IPS-15b (cell line): Measurements from ENCODE around the gene DENND1A.

ENCODE experiments used
- H3K27me3 ChIP-seq: one replicate; pipeline ENCODE4 v1.6.1; 2013; ENCODE audit warnings: low read length; ENCODE audit not compliant: control insufficient read depth, insufficient read depth
- H3K36me3 ChIP-seq: one replicate; pipeline ENCODE4 v1.6.1; 2013; ENCODE audit warnings: low read length; ENCODE audit not compliant: control insufficient read depth, insufficient read depth
- H3K4me1 ChIP-seq: one replicate; pipeline ENCODE4 v1.6.1; 2013; ENCODE audit warnings: mild to moderate bottlenecking, low read length; ENCODE audit not compliant: control insufficient read depth, insufficient read depth
- H3K4me3 ChIP-seq: one replicate; pipeline ENCODE4 v1.5.1; 2013; ENCODE audit warnings: low read depth, low read length
- H3K9ac ChIP-seq: one replicate; pipeline ENCODE4 v1.6.1; 2013; ENCODE audit warnings: low read depth, mild to moderate bottlenecking, low read length
- H3K9me3 ChIP-seq: one replicate; pipeline ENCODE4 v1.6.1; 2013; ENCODE audit warnings: mild to moderate bottlenecking, low read length; ENCODE audit not compliant: control insufficient read depth, insufficient read depth

DENND1A gene

GRCh38 chr9:123394291-123395235, 535.4 kb downstream of the DENND1A start:
- no peak overlapping the region for H3K4me3 ChIP-seq
- H3K9me3 ChIP-seq, result no peaks in the 10 kb centered on the region
- no peaks in the 10 kb centered on the region for H3K27me3 ChIP-seq
- H3K9ac ChIP-seq, result no peak overlapping the region
- H3K36me3 ChIP-seq, result no peaks in the 10 kb centered on the region
- no peaks in the 10 kb centered on the region for H3K4me1 ChIP-seq

- no peaks in the 10 kb centered on the region for H3K4me1 ChIP-seq
- no peak overlapping the region for H3K4me3 ChIP-seq
- H3K9me3 ChIP-seq, result no peaks in the 10 kb centered on the region
- no peaks in the 10 kb centered on the region for H3K27me3 ChIP-seq
- H3K9ac ChIP-seq, result no peak overlapping the region
- H3K36me3 ChIP-seq, result no peaks in the 10 kb centered on the region
These were observed 537.1 kb downstream of the DENND1A start for GRCh38 chr9:123392802-123393201.

GRCh38 chr9:123391946-123392345, 538.0 kb downstream of the DENND1A start:
- no peaks in the 10 kb centered on the region for H3K9me3 ChIP-seq
- H3K4me1 ChIP-seq, result no peaks in the 10 kb centered on the region
- no peak overlapping the region for H3K9ac ChIP-seq
- H3K36me3 ChIP-seq, result no peaks in the 10 kb centered on the region
- no peak overlapping the region for H3K4me3 ChIP-seq
- no peaks in the 10 kb centered on the region for H3K27me3 ChIP-seq

- Histone ChIP-seq H3K4me1 (no peaks in the 10 kb centered on the region), H3K27me3 (no peaks in the 10 kb centered on the region), H3K4me3 (no peak overlapping the region), H3K9ac (no peak overlapping the region), H3K36me3 (no peaks in the 10 kb centered on the region), H3K9me3 (no peaks in the 10 kb centered on the region)
These were observed 538.7 kb downstream of the DENND1A start for GRCh38 chr9:123391233-123391632.

GRCh38 chr9:123390337-123391135, 539.4 kb downstream of the DENND1A start:
- H3K9me3 ChIP-seq, result no peaks in the 10 kb centered on the region
- H3K4me3 ChIP-seq, result no peak overlapping the region
- H3K36me3 ChIP-seq, result no peaks in the 10 kb centered on the region
- no peaks in the 10 kb centered on the region for H3K4me1 ChIP-seq
- H3K9ac ChIP-seq, result no peak overlapping the region
- H3K27me3 ChIP-seq, result no peaks in the 10 kb centered on the region

- H3K4me1 ChIP-seq, result no peaks in the 10 kb centered on the region
- H3K36me3 ChIP-seq, result no peaks in the 10 kb centered on the region
- H3K4me3 ChIP-seq, result no peak overlapping the region
- no peaks in the 10 kb centered on the region for H3K9me3 ChIP-seq
- peak overlapping the region; percentile 9 for H3K9ac ChIP-seq
- no peaks in the 10 kb centered on the region for H3K27me3 ChIP-seq
These were observed 540.2 kb downstream of the DENND1A start for GRCh38 chr9:123389698-123390097.

- Histone ChIP-seq H3K9me3 (no peaks in the 10 kb centered on the region), H3K9ac (no peak overlapping the region), H3K36me3 (no peaks in the 10 kb centered on the region)
These were observed 540.9 kb downstream of the DENND1A start for GRCh38 chr9:123389070-123389469.

GRCh38 chr9:123387686-123388085, 542.2 kb downstream of the DENND1A start:
- H3K27me3 ChIP-seq, result no peaks in the 10 kb centered on the region
- no peaks in the 10 kb centered on the region for H3K36me3 ChIP-seq
- H3K9ac ChIP-seq, result no peak overlapping the region
- H3K4me1 ChIP-seq, result no peaks in the 10 kb centered on the region
- H3K9me3 ChIP-seq, result no peaks in the 10 kb centered on the region
- no peak overlapping the region for H3K4me3 ChIP-seq

More at GRCh38 chr9:123389070-123389469, 540.9 kb downstream of the DENND1A start:
- Histone ChIP-seq H3K27me3 (no peaks in the 10 kb centered on the region), H3K4me3 (no peak overlapping the region), H3K4me1 (no peaks in the 10 kb centered on the region)

- Histone ChIP-seq H3K36me3 (no peaks in the 10 kb centered on the region), H3K4me3 (no peak overlapping the region), H3K9me3 (no peaks in the 10 kb centered on the region), H3K9ac (no peak overlapping the region), H3K4me1 (no peaks in the 10 kb centered on the region), H3K27me3 (no peaks in the 10 kb centered on the region)
These were observed 546.3 kb downstream of the DENND1A start for GRCh38 chr9:123383512-123384170.

- no peak overlapping the region for H3K4me3 ChIP-seq
- no peaks in the 10 kb centered on the region for H3K27me3 ChIP-seq
- H3K9ac ChIP-seq, result no peak overlapping the region
- H3K4me1 ChIP-seq, result no peaks in the 10 kb centered on the region
- peaks cover 4% of the 10 kb centered on the region for H3K36me3 ChIP-seq
- no peaks in the 10 kb centered on the region for H3K9me3 ChIP-seq
These were observed 547.0 kb downstream of the DENND1A start for GRCh38 chr9:123382653-123383511.
